B cell (primary cell): Measurements from ENCODE around the gene FOXK1. TPM values are rescaled to one million over a fixed set of nuclear protein-coding genes. Genes with fewer than 3 reads are reported as not detected.

Experiments
- ATAC-seq: fragments of 200-7000 bp; cut with Tn5 transposase; one replicate; pipeline ENCODE4 v1.10.0; 2021; ENCODE audit warnings: low read depth, mild to moderate bottlenecking, moderate number of reproducible peaks, moderate library complexity
- CTCF ChIA-PET: fragments of 350-600 bp; sonication (Branson Sonifier 250); formaldehyde crosslinking; loops from one replicate; lab custom pipeline; 2021; ENCODE audit warnings: antibody characterized with exemption, inconsistent platforms; lab: Charles Lee
- POLR2A ChIA-PET: fragments of 350-600 bp; sonication (Branson Sonifier 250); formaldehyde crosslinking; loops from one replicate; lab custom pipeline; 2021; ENCODE audit warnings: antibody characterized with exemption; lab: Charles Lee
- DNase-seq: peaks from one replicate; pipeline ENCODE4 v3.0.0; 2013
- H2AFZ ChIP-seq: 2 replicates; pipeline ENCODE4 v1.6.1; 2012; ENCODE audit warnings: mild to moderate bottlenecking, low read depth, low read length; ENCODE audit not compliant: insufficient read depth, poor library complexity, severe bottlenecking
- H3K27ac ChIP-seq, 2 donors: 1 replicate in 1 of 2; 2 replicates in 1 of 2; pipeline ENCODE4 v1.5.1; 2012 to 2013; ENCODE audit warnings: low read length in 2 of 2, mild to moderate bottlenecking in 2 of 2, moderate library complexity in 1 of 2
- H3K27me3 ChIP-seq, 4 experiments: fragments of 200-600 bp in 1 of 4; sonication (generic) in 1 of 4; replicated peaks in 1 of 4; 1 replicate in 2 of 4; 2 replicates in 2 of 4; pipeline versions ENCODE4 v1.6.1 to v1.7.0; 2013 to 2016; ENCODE audit warnings: low read length in 3 of 4, mild to moderate bottlenecking in 2 of 4, mixed read lengths in 1 of 4, moderate library complexity in 1 of 4; ENCODE audit not compliant: insufficient read depth in 4 of 4, control insufficient read depth in 3 of 4; ENCODE audit errors: control extremely low read depth in 1 of 4
- H3K36me3 ChIP-seq, 2 experiments: replicated peaks in 1 of 2; 1 replicate in 1 of 2; 2 replicates in 1 of 2; pipeline versions ENCODE4 v1.6.1 to v1.7.1; 2013; ENCODE audit warnings: low read length in 1 of 2; ENCODE audit not compliant: insufficient read depth in 2 of 2, control insufficient read depth in 1 of 2; ENCODE audit errors: control extremely low read depth in 1 of 2, extremely low read depth in 1 of 2
- H3K4me1 ChIP-seq, 2 donors: fragments of 200-600 bp in 1 of 2; sonication (generic) in 1 of 2; 1 replicate in 1 of 2; 2 replicates in 1 of 2; pipeline versions ENCODE4 v1.5.1 to v1.6.1; 2013 to 2017; ENCODE audit warnings: low read length in 2 of 2; ENCODE audit not compliant: control insufficient read depth in 2 of 2, insufficient read depth in 2 of 2
- H3K4me2 ChIP-seq: replicated peaks from 2 replicates; pipeline ENCODE3; 2012; ENCODE audit warnings: mild to moderate bottlenecking, low read depth, low read length; ENCODE audit not compliant: poor library complexity, severe bottlenecking
- H3K4me3 ChIP-seq, 5 experiments: fragments of 200-600 bp in 1 of 5; sonication (generic) in 1 of 5; 1 replicate in 3 of 5; 2 replicates in 2 of 5; pipeline versions ENCODE4 v1.5.1 to v1.7.0; 2011 to 2016; ENCODE audit warnings: low read length in 4 of 5, mild to moderate bottlenecking in 4 of 5, low read depth in 2 of 5, control low read depth in 1 of 5, moderate library complexity in 1 of 5; ENCODE audit not compliant: insufficient read depth in 1 of 5; ENCODE audit errors: control extremely low read depth in 1 of 5, extremely low read depth in 1 of 5
- H3K79me2 ChIP-seq: fragments of 200-600 bp; sonication (generic); one replicate; pipeline ENCODE4 v1.6.0; 2016; ENCODE audit warnings: low read length; ENCODE audit not compliant: control insufficient read depth, insufficient read depth
- H3K9ac ChIP-seq: fragments of 200-600 bp; sonication (generic); 2 replicates; pipeline ENCODE4 v1.6.1; 2017; ENCODE audit warnings: mild to moderate bottlenecking, low read length, moderate library complexity
- H3K9me3 ChIP-seq, 3 donors: one replicate each; pipeline versions ENCODE4 v1.6.1 to v1.7.1; 2013; ENCODE audit warnings: low read length in 2 of 3; ENCODE audit not compliant: control insufficient read depth in 2 of 3, insufficient read depth in 1 of 3; ENCODE audit errors: control extremely low read depth in 1 of 3
- H4K20me1 ChIP-seq: 2 replicates; pipeline ENCODE4 v1.6.0; 2012; ENCODE audit warnings: mild to moderate bottlenecking, low read length; ENCODE audit not compliant: insufficient read depth, control insufficient read depth, poor library complexity, severe bottlenecking
- H3K27ac Mint-ChIP-seq: one replicate; pipeline ENCODE4 v1.8.0; 2021; ENCODE audit warnings: mixed read lengths
- H3K27me3 Mint-ChIP-seq: one replicate; pipeline ENCODE4 v1.8.0; 2021; ENCODE audit warnings: mixed read lengths
- H3K4me1 Mint-ChIP-seq: one replicate; pipeline ENCODE4 v1.8.0; 2021; ENCODE audit warnings: mixed read lengths
- H3K4me3 Mint-ChIP-seq: one replicate; pipeline ENCODE4 v1.8.0; 2021; ENCODE audit warnings: mixed read lengths
- H3K9me3 Mint-ChIP-seq: one replicate; pipeline ENCODE4 v1.8.0; 2022; ENCODE audit warnings: mixed read lengths; ENCODE audit not compliant: insufficient read depth
- EZH2 ChIP-seq: IDR thresholded peaks from 2 replicates; pipeline ENCODE4 v1.6.1; 2012; ENCODE audit warnings: borderline replicate concordance, low read depth, mild to moderate bottlenecking, moderate library complexity, low read length; ENCODE audit not compliant: insufficient read depth, poor library complexity, severe bottlenecking
- WGBS: methylation state at CpG from one replicate; pipeline ENCODE4 v1.1.5; 2013; ENCODE audit warnings: missing lambda C conversion rate; ENCODE audit not compliant: insufficient coverage; 5-methylcytosine and 5-hydroxymethylcytosine counted together
- intact Hi-C: fragments of 100-400 bp; cut with micrococcal nuclease; formaldehyde crosslinking; loops from one replicate; pipeline ENCODE4 v1.10.0; 2022
- polyA plus RNA-seq: library from polyadenylated mRNA; depleted of rRNA; stranded (reverse); fragments of >200 nt; gene quantifications from 2 replicates; pipeline ENCODE4 v1.2.3, GENCODE V29; 2012
- total RNA-seq, 2 donors: library from RNA; stranded (reverse); fragments of 120-200 nt in 1 of 2; gene quantifications; 1 replicate in 1 of 2; 2 replicates in 1 of 2; pipeline versions ENCODE4 v1.2.3 to v1.2.4, GENCODE V29; 2013 to 2022
- TF ChIP-seq, protein P1 (sequence below): fragments of 200-600 bp; IDR thresholded peaks from one replicate; pipeline ENCODE4 v1.8.0; 2022; ENCODE audit warnings: antibody characterized with exemption, mild to moderate bottlenecking

The FOXK1 gene
- total and polyA plus RNA-seq, 2 donors (not counting 1 experiment from before 2014, with no cell fraction given): 17.9 to 56.2 TPM

DNA sequence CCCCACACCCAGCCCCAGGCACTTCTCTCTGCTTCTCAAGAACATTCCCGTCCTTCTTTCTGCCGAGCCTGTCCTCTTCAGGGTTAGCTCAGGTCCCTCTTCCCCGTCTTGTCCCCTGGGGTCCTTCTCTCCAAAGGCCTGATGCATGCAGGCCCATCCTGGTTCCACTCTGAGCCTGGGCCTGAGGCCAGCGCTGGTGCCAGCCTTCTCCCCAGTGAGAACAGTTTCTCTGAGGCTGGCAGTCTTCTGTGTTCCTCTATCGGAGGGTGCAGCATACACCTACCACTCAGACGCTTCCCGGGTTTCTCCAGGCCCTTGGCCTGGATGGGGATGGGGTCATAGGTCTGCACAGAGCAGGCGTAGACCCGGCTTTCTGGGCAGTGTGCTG is 108.0 kb downstream of the FOXK1 start:
- CTCF ChIA-PET: no interaction called here
- Mint-ChIP-seq H3K27me3 (no peaks in the 10 kb centered on the region), H3K27ac (no peak overlapping the region), H3K4me3 (no peak overlapping the region), H3K4me1 (peaks cover 2% of the 10 kb centered on the region), H3K9me3 (no peaks in the 10 kb centered on the region)
- DNase-seq: no peak
- Histone ChIP-seq H3K79me2 (no peaks in the 10 kb centered on the region), H4K20me1 (peaks cover 11% of the 10 kb centered on the region), H3K4me1 (peaks cover 0 to 9% of the 10 kb centered on the region in 2 donors), H3K27me3 (no peaks in the 10 kb centered on the region), H3K4me3 (no peak overlapping the region), H3K4me2 (no peak overlapping the region), H3K9me3 (peaks cover 0 to 14% (median 0%) of the 10 kb centered on the region in 3 donors), H2AFZ (no peak overlapping the region), H3K27ac (no peak overlapping the region), H3K36me3 (peaks cover 0 to 55% of the 10 kb centered on the region in 2 experiments), H3K9ac (no peak overlapping the region)
- POLR2A ChIA-PET: no interaction called here
- TF ChIP-seq, protein P1, sequence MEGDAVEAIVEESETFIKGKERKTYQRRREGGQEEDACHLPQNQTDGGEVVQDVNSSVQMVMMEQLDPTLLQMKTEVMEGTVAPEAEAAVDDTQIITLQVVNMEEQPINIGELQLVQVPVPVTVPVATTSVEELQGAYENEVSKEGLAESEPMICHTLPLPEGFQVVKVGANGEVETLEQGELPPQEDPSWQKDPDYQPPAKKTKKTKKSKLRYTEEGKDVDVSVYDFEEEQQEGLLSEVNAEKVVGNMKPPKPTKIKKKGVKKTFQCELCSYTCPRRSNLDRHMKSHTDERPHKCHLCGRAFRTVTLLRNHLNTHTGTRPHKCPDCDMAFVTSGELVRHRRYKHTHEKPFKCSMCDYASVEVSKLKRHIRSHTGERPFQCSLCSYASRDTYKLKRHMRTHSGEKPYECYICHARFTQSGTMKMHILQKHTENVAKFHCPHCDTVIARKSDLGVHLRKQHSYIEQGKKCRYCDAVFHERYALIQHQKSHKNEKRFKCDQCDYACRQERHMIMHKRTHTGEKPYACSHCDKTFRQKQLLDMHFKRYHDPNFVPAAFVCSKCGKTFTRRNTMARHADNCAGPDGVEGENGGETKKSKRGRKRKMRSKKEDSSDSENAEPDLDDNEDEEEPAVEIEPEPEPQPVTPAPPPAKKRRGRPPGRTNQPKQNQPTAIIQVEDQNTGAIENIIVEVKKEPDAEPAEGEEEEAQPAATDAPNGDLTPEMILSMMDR: no peak
- no peak for TF ChIP-seq EZH2
- intact Hi-C loops: loop anchor here (5.0 to 10.0 kb wide), 2 partner anchors 185 to 402 kb away; partner anchors contain the start of gene WIPI2
- no peak for ATAC-seq
- 97% methylated on average over 7 of the region's 9 CpGs for WGBS

DNA sequence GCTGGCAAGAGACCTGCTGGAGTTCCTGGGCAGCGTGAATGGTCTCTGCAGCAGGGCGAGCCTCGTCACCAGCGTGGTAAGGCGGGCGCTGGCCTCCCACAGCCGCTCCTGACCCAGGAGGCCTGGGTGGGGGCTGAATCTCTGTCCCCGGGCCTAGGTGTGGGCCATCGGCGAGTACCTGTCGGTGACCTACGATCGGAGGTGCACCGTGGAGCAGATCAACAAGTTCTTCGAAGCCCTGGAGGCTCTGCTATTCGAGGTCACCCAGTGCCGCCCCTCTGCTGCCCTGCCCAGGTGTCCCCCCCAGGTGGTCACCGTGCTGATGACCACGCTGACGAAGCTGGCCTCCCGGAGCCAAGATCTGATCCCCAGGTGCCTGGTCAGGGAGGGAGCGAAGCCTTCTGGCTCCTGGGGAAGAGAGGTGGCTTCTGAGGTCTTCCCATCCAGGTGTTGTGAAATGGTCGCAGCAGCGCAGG is 108.5 kb downstream of the FOXK1 start:
- Histone ChIP-seq H4K20me1 (peaks cover 6% of the 10 kb centered on the region), H3K4me3 (no peak overlapping the region), H3K79me2 (no peaks in the 10 kb centered on the region), H3K27me3 (no peaks in the 10 kb centered on the region), H3K36me3 (peaks cover 0 to 50% of the 10 kb centered on the region in 2 experiments), H3K9ac (no peak overlapping the region), H3K4me1 (peaks cover 0 to 9% of the 10 kb centered on the region in 2 donors), H3K4me2 (no peak overlapping the region), H3K9me3 (peaks cover 0 to 14% (median 0%) of the 10 kb centered on the region in 3 donors), H2AFZ (no peak overlapping the region), H3K27ac (no peak overlapping the region)
- H3K27me3 Mint-ChIP-seq: no peaks in the 10 kb centered on the region
- H3K27ac Mint-ChIP-seq: no peak overlapping the region
- TF ChIP-seq, protein P1: no peak
- ATAC-seq (no peak), DNase-seq (no peak)
- intact Hi-C loops: loop anchor here (5.0 to 10.0 kb wide), 2 partner anchors 184 to 402 kb away; partner anchors contain the start of gene WIPI2
- H3K4me1 Mint-ChIP-seq: peaks cover 2% of the 10 kb centered on the region
- H3K4me3 Mint-ChIP-seq: no peak overlapping the region
- ChIA-PET POLR2A (no interaction called here), CTCF (interaction anchor here (1.0 to 1.7 kb wide), 2 partner anchors 44 to 184 kb away, joined by 3 to 5 read pairs; no protein-coding TSS in a partner anchor)
- WGBS: 96% methylated on average over 23 of the region's 24 CpGs
- no peaks in the 10 kb centered on the region for H3K9me3 Mint-ChIP-seq
